ENCODE measurements around the gene SLC6A8. TPM values are rescaled to one million over a fixed set of nuclear protein-coding genes. Genes with fewer than 3 reads are reported as not detected.
A peak's percentile ranks its signal among the peaks of the same experiment; 100 is the strongest.

Gene SLC6A8
- total and polyA plus RNA-seq, 2 experiments from 2014 or later: 29.0 to 35.8 TPM

DNA sequence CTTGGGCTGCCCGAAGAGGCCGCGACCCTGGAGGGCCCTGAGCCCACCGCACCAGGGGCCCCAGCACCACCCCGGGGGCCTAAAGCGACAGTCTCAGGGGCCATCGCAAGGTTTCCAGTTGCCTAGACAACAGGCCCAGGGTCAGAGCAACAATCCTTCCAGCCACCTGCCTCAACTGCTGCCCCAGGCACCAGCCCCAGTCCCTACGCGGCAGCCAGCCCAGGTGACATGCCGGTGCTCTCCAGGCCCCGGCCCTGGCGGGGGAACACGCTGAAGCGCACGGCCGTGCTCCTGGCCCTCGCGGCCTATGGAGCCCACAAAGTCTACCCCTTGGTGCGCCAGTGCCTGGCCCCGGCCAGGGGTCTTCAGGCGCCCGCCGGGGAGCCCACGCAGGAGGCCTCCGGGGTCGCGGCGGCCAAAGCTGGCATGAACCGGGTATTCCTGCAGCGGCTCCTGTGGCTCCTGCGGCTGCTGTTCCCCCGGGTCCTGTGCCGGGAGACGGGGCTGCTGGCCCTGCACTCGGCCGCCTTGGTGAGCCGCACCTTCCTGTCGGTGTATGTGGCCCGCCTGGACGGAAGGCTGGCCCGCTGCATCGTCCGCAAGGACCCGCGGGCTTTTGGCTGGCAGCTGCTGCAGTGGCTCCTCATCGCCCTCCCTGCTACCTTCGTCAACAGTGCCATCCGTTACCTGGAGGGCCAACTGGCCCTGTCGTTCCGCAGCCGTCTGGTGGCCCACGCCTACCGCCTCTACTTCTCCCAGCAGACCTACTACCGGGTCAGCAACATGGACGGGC lies 37.5 kb downstream of the SLC6A8 start:
- DNase-seq (ENCODE audit: low read depth in 1 of 2, low spot score in 1 of 2): no peak
- TF ChIP-seq, protein P1, sequence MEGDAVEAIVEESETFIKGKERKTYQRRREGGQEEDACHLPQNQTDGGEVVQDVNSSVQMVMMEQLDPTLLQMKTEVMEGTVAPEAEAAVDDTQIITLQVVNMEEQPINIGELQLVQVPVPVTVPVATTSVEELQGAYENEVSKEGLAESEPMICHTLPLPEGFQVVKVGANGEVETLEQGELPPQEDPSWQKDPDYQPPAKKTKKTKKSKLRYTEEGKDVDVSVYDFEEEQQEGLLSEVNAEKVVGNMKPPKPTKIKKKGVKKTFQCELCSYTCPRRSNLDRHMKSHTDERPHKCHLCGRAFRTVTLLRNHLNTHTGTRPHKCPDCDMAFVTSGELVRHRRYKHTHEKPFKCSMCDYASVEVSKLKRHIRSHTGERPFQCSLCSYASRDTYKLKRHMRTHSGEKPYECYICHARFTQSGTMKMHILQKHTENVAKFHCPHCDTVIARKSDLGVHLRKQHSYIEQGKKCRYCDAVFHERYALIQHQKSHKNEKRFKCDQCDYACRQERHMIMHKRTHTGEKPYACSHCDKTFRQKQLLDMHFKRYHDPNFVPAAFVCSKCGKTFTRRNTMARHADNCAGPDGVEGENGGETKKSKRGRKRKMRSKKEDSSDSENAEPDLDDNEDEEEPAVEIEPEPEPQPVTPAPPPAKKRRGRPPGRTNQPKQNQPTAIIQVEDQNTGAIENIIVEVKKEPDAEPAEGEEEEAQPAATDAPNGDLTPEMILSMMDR (IDR thresholded peaks at IDR 0.05; ENCODE audit: low read depth, low read length): no peak
- peaks cover 3% of the 10 kb centered on the region for H3K36me3 ChIP-seq
- H3K4me3 ChIP-seq: peak overlapping the region; percentile 46
- peak overlapping the region; percentile 89 for H3K27ac ChIP-seq
- no peaks in the 10 kb centered on the region for H3K9me3 ChIP-seq (ENCODE audit: low read depth)
- peaks cover 16% of the 10 kb centered on the region for H3K4me1 ChIP-seq (ENCODE audit: low read depth)
- no peaks in the 10 kb centered on the region for H3K27me3 ChIP-seq

DNA sequence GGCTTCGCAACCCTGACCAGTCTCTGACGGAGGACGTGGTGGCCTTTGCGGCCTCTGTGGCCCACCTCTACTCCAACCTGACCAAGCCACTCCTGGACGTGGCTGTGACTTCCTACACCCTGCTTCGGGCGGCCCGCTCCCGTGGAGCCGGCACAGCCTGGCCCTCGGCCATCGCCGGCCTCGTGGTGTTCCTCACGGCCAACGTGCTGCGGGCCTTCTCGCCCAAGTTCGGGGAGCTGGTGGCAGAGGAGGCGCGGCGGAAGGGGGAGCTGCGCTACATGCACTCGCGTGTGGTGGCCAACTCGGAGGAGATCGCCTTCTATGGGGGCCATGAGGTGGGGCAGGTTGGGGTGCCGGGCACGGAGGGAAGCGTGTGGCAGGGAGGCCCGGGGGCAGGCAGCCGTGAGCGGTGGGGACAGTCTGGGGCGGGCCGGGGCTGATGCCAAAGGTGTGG lies 38.1 kb downstream of the SLC6A8 start:
- H3K4me3 ChIP-seq: no peak overlapping the region
- peaks cover 16% of the 10 kb centered on the region for H3K4me1 ChIP-seq (ENCODE audit: low read depth)

DNA sequence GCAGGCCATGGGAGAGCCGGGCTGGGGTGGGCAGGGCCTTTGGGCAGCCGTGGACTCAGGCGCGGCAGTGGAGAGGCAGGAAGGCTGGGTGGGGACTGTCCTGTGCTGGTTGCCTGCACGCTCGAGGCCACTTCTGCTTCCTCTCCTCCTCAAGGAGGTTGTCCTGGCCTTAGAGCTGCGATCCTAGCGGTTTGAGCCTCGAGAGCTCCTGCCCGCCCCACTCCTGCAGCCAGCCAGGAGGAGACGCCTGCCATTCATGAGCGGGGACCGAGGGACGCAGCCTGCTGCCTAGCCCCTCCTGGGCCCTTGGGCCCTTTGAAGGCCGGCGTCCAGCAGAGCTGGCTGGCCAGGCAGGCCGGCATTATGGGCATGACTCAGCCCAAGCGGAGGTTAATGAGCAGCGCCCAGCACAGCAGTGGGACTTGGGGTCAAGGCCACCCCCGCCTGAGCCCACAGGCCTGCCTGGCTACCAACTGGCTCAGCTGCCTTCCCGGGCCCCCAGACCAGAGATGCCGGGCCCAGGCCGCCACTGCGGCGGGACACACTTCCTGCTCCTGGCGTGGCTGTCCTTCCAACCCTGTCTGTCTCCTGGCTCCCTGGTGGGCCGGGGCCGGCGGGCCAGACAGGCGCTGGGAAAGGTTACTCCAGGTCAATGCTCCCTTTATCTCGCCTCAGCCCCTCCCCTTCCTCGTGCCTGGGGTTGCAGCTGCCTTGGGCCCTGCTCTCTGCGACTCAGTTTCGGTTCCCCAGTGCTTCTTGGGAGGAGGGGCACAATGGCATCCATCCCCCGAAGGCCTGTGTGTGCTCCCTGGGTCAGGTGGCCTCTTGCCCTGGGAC lies 38.8 kb downstream of the SLC6A8 start:
- H3K27ac ChIP-seq: peak overlapping the region; percentile 83
- no peak overlapping the region for H3K4me3 ChIP-seq
- H3K36me3 ChIP-seq: no peaks in the 10 kb centered on the region
- no peaks in the 10 kb centered on the region for H3K27me3 ChIP-seq
- no peaks in the 10 kb centered on the region for H3K9me3 ChIP-seq (ENCODE audit: low read depth)
- peak; percentile 51 to 77 for DNase-seq (ENCODE audit: low read depth in 1 of 2, low spot score in 1 of 2)
- TF ChIP-seq, protein P1 (IDR thresholded peaks at IDR 0.05; ENCODE audit: low read depth, low read length): no peak
- H3K4me1 ChIP-seq (ENCODE audit: low read depth): peaks cover 16% of the 10 kb centered on the region

More for the DNA sequence above, 38.1 kb downstream of the SLC6A8 start:
- no peaks in the 10 kb centered on the region for H3K27me3 ChIP-seq
- DNase-seq (ENCODE audit: low read depth in 1 of 2, low spot score in 1 of 2): no peak
- peak overlapping the region; percentile 83 for H3K27ac ChIP-seq
- H3K36me3 ChIP-seq: no peaks in the 10 kb centered on the region
- TF ChIP-seq, protein P1 (IDR thresholded peaks at IDR 0.05; ENCODE audit: low read depth, low read length): no peak
- H3K9me3 ChIP-seq (ENCODE audit: low read depth): no peaks in the 10 kb centered on the region

DNA sequence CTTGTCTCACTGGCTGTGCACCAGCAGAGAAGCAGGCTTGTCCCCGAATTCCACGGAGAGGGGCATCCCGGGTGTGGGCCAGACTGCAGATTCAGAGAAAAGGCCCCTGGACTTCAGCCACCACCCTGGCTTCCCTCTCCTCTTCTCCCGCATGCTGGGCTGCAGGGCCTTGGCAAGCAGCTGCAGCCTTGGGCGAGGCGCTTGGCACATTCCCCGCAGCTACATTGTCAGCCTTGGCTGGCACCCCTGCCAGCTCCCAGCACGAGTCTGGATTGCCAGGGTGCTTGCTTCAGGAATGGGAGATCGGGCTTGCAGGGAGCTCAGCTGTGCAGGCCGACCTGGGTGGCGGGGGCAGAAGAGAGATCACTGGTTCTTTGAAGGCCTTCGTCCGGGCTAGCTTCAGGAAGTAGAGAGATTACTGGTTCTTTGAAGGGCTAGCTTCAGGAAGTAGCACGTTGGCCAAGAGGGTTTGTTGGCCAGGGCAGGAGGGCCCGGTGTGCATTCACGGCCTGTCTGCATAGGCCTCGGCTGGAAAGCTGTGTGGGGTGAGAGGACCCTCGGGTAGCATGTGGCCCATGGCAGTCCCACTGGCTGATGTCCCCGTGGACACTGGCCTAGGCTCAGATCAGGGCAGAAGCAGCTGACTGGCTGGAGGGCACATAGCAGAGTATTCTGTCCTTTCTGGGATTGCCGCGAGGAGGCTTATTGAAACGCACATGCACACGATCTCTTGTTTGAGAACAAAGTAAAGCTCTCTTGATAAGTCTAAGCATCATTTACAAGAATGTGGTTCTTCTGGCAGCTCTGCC lies 39.6 kb downstream of the SLC6A8 start:
- H3K36me3 ChIP-seq: no peaks in the 10 kb centered on the region
- no peaks in the 10 kb centered on the region for H3K9me3 ChIP-seq (ENCODE audit: low read depth)
- TF ChIP-seq, protein P1 (IDR thresholded peaks at IDR 0.05; ENCODE audit: low read depth, low read length): no peak
- DNase-seq (ENCODE audit: low read depth in 1 of 2, low spot score in 1 of 2): peak in 1 of 2 donors; percentile 33
- no peak overlapping the region for H3K4me3 ChIP-seq
- peak overlapping the region; percentile 83 for H3K27ac ChIP-seq
- peaks cover 16% of the 10 kb centered on the region for H3K4me1 ChIP-seq (ENCODE audit: low read depth)
- no peaks in the 10 kb centered on the region for H3K27me3 ChIP-seq

DNA sequence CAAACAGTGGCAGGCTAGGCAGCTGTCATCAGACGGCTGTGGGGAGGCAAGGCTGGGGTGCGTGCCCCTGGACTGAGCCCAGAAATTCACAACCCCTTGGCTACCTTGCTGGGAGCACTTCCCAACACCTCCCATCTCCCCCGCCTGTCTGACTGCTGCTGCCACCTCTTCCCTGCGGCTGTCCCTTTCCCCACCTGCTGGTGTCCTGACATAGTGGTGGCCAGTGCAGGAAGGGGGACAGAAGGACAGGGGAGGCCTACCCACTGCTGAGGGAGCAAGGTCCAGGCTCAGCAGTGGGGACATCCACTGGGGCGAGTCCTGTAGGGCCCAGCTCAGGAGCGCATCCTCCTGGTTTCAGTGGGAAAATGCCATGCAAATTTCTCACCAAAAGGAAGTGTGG lies 40.4 kb downstream of the SLC6A8 start:
- H3K4me1 ChIP-seq (ENCODE audit: low read depth): peaks cover 16% of the 10 kb centered on the region
- no peaks in the 10 kb centered on the region for H3K36me3 ChIP-seq
- TF ChIP-seq, protein P1 (IDR thresholded peaks at IDR 0.05; ENCODE audit: low read depth, low read length): no peak
- H3K27ac ChIP-seq: no peak overlapping the region
- no peaks in the 10 kb centered on the region for H3K27me3 ChIP-seq
- no peak for DNase-seq (ENCODE audit: low read depth in 1 of 2, low spot score in 1 of 2)
- no peak overlapping the region for H3K4me3 ChIP-seq
- no peaks in the 10 kb centered on the region for H3K9me3 ChIP-seq (ENCODE audit: low read depth)
